HG03469 (cell line): ENCODE measurements around the gene THAP12.

Source experiments
- ATAC-seq: cut with Tn5 transposase; IDR thresholded peaks from one replicate; pipeline ENCODE4 v1.9.1; 2021; ENCODE audit warnings: mild to moderate bottlenecking, moderate library complexity, moderate number of reproducible peaks; ENCODE audit not compliant: unreplicated experiment

Gene THAP12

GRCh38 chr11:76380159-76380976 lies 564 bp downstream of the THAP12 start:
- ATAC-seq = peak; percentile 17

DNA sequence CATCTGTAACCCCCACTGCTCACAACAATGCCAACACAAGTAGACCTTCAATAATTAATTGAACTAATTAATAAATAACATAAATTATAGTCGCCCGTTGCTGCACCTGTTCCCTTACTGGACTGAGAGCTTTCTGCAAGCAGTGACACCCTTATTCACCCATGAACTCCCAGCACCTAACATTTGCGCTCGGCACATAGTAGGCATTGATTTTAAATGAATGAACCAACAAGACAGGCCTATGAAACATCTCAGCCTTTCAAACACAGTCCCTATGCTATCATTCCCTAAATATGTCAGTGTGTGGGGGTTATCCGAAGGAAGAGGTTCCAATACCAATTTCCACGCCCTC lies 1.1 kb downstream of the THAP12 start:
- no peak for ATAC-seq

- no peak for ATAC-seq
Measured at GRCh38 chr11:76376746-76377558, 4.0 kb downstream of the THAP12 start.

GRCh38 chr11:76371170-76371569 lies 9.8 kb downstream of the THAP12 start:
- ATAC-seq = no peak

- no peak for ATAC-seq
Measured at GRCh38 chr11:76369406-76369805, 11.5 kb downstream of the THAP12 start.

GRCh38 chr11:76368490-76368889 lies 12.4 kb downstream of the THAP12 start:
- no peak for ATAC-seq

DNA sequence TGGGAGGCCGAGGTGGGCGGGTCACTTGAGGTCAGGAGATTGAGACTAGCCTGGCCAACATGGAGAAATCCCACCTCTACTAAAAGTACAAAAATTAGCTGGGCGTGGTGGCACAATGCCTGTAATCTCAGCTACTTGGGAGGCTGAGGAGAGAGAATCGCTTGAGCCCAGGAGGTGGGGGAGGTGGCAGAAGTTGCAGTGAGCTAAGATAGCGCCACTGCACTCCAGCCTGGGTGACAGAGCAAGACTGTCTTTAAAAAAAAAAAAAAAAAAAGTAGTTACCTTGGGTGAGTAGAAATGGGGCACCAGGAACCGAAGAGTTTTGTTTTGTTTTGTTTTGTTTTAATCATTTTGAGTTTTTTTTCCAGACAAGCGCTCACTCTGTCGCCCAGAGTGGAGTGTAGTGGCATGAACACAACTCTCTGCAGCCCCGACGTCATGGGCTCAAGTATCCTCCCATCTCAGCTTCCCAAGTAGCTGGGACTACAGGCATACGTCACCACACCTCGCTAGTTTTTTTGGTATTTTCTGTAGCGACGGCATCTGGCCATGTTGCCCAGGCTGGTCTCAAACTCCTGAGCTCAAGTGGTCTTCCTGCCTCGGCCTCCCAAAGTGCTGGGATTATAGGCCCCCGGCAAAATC lies 15.8 kb downstream of the THAP12 start:
- ATAC-seq = no peak

DNA sequence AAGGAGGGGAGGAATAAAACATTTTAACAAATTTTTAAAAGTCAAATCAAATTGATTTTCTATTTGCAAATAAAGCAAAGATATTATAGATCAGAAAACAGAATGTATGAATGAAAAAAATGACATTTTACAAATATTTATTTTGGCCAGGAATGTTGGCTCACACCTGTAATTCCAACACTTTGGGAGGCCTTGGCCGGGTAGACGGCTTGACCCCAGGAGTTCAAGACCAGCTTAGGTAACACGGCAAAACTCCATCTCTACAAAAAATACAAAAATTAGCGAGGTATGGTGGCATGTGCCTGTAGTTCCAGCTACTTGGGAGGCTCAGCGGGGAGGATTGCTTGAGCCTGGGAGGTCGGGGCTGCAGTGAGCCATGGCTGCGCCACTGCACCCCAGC lies 18.2 kb downstream of the THAP12 start:
- no peak for ATAC-seq

- no peak for ATAC-seq
Measured at GRCh38 chr11:76361776-76362175, 19.2 kb downstream of the THAP12 start.

DNA sequence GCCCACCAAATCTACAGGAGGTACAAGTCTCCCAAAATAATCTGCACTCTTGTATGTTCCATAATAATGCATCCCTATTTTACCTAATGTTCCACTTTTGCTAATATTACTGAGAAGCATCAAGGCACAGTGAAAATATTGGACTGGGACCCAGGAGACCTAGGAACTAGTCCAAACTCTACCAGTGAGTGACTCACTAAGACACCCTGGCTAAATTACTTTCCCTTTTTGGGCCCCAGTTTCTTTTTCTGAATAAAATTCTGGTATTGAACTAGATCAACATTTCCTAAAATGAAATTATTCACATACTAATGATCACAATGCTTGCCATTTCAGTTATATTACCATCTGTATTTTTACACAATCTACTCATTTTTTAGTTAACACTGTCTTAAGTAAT lies 19.6 kb downstream of the THAP12 start:
- no peak for ATAC-seq

DNA sequence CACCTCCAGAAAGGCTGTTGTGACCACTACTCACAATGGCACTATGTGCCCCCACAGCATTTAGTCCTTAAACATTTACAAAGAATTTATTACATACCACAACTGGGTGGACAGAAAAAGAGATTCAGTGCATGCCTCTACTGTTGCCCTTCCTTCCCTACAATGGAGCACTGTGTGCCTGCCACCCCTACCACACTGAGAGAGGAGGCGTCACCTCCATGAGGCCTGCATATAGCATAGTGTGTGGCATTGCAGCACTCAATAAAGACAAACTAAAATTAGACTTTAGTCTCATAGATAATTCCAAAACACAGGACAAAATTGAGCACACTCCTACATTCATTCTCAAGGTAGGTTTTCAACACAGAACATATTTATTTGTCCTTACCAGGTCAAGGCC lies 25.8 kb downstream of the THAP12 start:
- ATAC-seq = no peak

DNA sequence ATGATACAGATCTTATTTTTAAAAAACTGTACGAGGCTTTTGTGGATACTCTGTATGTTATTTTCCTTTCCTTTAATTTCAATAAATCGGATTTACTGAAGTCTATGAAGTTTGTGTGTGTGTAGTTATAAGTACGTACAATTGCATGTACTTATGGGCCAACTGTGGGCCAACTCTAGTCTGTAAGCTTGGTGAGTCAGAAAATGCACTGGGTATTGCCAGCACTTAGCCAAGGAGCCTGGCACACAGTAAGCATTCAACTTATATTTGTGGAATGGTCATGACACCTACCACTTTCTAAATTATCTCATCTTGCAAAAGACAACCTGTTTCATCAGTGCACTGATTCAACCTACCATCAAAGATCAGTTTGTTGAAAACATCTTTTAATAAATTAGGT lies 32.6 kb downstream of the THAP12 start:
- no peak for ATAC-seq

- no peak for ATAC-seq
Measured at GRCh38 chr11:76347466-76347865, 33.5 kb downstream of the THAP12 start.

DNA sequence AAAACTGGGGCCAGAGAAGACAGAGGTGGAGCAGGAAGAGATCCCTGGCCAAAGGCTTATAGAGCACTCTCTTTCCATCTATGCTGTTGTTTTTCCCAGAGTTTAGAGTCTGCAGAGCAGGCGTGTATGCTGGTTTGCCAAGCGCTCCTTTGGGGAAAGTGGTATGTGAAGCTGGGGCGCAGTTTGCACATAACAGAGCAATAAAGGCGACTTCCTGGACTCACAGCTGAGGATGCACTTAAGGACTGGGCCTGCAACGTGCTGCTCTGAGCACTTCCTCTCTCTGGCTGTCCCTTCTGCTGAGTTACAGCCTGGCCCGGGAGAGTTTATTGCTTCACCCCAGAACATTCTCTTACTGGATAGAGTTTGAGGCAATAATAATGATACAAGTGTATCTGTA lies 41.7 kb downstream of the THAP12 start:
- ATAC-seq = no peak

GRCh38 chr11:76337923-76338322 lies 43.0 kb downstream of the THAP12 start:
- ATAC-seq = no peak

GRCh38 chr11:76337469-76337868 lies 43.5 kb downstream of the THAP12 start:
- no peak for ATAC-seq

- no peak for ATAC-seq
Measured at GRCh38 chr11:76336597-76336996, 44.3 kb downstream of the THAP12 start.

- ATAC-seq = no peak
Measured at GRCh38 chr11:76335842-76336241, 45.1 kb downstream of the THAP12 start.

GRCh38 chr11:76334826-76335389 lies 46.0 kb downstream of the THAP12 start:
- no peak for ATAC-seq

DNA sequence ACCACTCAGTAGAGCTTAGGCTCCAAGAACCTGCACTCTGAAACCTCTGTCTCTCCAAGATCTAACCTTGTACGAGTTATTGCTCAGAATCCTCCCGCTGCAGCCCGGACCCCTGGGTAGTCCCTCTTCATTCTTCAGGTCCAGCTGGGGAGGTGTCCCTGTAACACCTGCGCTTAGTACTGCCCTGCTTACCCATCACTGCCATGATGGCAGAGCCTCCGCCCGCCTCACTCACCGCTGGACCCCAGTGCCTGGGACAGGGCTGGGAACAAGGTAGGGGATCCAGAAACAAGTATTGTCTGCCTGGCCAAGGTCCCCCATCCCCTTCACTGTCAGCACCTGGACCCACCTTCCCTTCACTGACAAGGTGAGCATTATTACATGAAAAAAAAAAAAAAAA lies 50.3 kb downstream of the THAP12 start:
- no peak for ATAC-seq

- ATAC-seq = no peak
Measured at GRCh38 chr11:76329983-76330382, 50.9 kb downstream of the THAP12 start.
